Stimulated activated naive CD8-positive, alpha-beta T cell treated with anti-CD3 and anti-CD28 coated beads, Interleukin-15, Interleukin-2, amounts not matched to agents 100 U/mL and 50 U/mL, for 24 hours (primary cell): Measurements from ENCODE around the gene CAPNS1.
A peak's percentile ranks its signal among the peaks of the same experiment; 100 is the strongest.
"Not testable (repeated sequence)": the region's sequence is repeated elsewhere in the genome, so short reads cannot be mapped to it uniquely, and the experiment has no call there.

ENCODE experiments used
- ATAC-seq: fragments of 150-1000 bp; cut with Tn5 transposase; one replicate; pipeline ENCODE4 v1.10.0; 2021
- DNase-seq: peaks from one replicate; pipeline ENCODE4 v3.0.0; 2021

CAPNS1 gene

DNA sequence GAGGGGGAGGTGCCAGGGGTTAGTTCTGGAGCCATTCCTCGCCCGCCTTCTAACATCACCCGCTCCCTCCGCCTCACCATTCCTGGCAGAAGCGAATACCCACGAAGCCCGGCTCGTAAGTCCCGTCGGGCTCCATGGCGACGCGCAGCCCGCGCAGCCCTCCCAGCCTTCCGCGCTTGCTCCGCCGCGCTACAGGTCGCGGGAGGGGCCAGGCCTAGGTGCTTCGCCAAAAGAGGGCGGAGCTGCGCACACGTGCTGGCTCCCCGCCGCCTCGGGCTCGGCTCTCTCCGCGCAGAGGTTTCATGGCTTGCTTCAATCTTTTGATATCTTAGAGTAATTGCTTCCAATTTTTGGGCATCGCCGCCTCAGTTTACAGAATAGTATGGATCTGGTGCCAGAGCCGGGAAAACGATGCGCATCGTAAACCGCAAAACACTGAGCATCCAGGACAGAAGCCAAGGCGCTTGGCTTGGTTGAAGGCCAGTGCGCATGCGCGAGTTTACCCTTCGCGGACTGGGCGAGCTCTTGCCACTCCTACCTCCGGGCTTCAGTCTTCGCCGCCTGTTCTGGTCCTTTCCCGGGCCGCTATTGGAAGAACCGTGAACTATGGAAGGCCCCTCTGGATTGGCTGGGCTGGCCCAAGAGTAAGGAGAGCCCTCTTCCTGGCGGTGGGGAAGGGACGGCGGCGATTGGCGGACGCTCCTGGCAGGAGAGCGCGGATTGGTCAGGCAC, 25.0 kb upstream of the CAPNS1 start, which contains the start of gene POLR2I:
Gene POLR2I (minus strand): TSS at position 155 of the 732 bp plus-strand sequence. CDS start 19 bp downstream, at position 136.
- peak; percentile 95 for ATAC-seq
- DNase-seq: peak; percentile 99

DNA sequence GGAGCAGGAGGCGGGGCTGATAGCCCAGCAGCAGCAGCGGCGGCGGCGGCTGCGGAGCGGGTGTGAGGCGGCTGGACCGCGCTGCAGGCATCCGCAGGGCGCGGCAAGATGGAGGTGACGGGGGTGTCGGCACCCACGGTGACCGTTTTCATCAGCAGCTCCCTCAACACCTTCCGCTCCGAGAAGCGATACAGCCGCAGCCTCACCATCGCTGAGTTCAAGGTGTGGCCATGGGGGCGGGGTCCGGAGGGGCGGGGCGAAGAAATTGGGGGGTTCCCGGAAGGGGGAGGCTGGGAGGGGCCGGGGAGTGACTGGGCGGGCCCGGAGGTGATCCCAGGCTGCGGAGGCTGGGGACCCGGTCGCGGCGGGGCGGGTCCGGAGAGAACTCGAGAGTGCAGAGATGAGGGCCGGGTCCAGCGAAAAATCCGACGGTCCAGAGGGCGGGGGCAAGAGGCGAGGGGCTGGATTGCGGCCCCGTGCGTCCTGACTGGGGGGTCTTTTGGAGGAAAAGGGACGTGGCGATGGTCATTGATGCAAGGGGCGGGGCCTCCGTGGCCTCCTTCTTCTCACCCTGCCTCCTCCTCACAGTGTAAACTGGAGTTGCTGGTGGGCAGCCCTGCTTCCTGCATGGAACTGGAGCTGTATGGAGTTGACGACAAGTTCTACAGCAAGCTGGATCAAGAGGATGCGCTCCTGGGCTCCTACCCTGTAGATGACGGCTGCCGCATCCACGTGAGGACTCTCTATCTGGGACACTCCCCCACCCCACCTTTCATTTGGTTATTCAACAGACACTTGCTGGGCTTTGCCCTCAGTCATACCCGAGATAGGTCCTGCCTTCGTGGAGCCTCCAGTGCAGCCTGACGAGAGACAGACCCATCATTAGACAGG, 24.2 kb upstream of the CAPNS1 start, which contains the start of gene TBCB:
Gene TBCB (plus strand): TSS at position 16 of the 891 bp plus-strand sequence. CDS start 93 bp downstream, at position 109.
- peak; percentile 67 for ATAC-seq
- peak; percentile 91 for DNase-seq

DNA sequence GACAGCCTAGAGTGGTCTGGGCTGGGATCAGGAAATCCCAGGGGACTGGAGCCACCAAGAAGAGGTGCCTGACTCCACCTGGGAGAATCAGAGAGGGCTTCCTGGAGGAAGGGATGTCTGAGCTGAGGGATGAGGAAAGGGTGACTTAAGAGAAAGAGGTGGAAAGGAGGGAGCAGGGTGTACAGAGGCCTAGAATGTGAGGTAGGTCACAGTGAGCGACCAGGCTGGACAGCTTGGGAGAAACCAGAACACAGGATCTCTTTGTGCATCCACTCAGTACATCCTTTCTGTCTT, 23.6 kb upstream of the CAPNS1 start:
- no peak for ATAC-seq

DNA sequence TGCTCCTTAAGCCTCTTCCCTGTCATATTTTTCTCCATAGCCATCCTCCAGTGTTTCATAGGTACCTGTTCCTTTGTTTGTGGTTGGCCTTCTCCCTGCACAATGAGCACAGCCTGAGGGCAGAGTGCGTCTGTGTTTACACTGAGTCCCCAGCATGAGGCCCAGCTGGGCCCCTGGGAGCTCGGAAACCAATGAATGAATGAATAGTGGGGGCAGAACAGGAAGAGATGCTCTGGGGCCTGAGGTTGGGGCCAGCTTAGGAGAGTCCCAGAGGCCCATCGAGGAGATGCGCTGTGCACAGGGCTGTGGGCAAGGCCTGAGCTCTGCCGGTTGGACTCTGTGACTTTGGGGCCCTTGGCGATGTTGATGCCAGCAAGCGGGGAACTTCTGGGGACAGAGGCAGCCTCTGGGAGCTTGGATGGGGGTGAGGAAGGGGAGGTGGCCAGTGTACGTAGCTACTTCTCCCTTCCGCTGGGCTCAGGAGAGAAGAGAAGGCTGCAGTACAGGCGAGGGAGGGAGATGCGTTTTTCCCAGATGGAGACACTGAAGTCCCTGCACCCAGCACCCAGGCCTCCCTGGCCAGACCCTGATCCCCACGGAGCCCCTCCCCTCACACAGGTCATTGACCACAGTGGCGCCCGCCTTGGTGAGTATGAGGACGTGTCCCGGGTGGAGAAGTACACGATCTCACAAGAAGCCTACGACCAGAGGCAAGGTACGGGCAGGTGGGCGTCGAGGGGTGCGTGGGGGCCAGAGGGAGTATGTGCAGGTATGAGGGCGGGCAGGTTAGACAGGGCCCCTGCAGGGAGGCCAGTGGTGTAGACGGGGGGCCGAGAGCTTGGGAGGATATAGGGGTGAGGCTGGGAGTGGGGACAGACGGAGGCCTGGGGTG, 19.5 kb upstream of the CAPNS1 start:
- DNase-seq (no peak), ATAC-seq (no peak)

More for the DNA sequence above, 23.6 kb upstream of the CAPNS1 start:
- DNase-seq: no peak

DNA sequence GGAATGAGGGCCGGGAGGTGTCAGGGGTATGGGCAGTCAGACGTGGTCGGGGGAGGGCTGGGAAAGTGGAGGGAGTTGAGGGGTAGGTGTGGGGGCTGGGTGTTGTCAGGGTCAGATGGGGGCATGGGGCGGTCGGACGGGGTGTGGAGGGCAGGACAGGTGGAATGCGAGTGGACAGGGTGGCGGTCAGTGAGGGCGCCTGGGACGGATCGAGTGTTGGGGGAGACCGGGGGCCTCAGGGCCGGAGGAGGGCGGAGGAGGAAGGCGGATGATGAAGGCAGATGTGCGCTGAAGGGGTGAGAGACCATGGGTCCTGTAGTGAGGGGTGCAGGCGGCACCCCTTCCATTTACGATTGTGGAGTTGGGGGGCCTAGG, 18.9 kb upstream of the CAPNS1 start:
- ATAC-seq (no peak), DNase-seq (no peak)

DNA sequence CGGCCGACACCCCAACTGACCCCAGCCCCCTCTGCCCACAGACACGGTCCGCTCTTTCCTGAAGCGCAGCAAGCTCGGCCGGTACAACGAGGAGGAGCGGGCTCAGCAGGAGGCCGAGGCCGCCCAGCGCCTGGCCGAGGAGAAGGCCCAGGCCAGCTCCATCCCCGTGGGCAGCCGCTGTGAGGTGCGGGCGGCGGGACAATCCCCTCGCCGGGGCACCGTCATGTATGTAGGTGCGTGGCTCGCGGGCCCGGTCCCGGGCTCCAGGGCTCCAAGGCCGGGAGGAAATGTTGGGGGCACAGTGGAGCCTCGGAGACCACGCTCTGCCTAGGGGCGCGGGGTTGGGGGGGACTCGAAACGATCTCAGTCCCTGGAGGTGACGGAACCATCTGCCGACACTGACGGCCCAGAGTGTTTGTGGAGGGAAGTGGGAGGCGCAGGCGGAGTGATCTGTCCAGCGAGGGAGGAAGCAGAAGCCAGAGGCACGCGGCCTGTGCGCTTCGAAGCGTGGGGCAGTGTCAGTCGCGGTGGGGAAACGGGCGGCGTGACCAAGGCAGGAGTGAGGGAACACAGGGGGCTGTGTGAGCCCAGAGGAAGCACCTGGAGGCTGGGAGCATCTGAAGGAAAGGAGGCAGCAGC, 18.3 kb upstream of the CAPNS1 start:
- no peak for DNase-seq
- no peak for ATAC-seq

DNA sequence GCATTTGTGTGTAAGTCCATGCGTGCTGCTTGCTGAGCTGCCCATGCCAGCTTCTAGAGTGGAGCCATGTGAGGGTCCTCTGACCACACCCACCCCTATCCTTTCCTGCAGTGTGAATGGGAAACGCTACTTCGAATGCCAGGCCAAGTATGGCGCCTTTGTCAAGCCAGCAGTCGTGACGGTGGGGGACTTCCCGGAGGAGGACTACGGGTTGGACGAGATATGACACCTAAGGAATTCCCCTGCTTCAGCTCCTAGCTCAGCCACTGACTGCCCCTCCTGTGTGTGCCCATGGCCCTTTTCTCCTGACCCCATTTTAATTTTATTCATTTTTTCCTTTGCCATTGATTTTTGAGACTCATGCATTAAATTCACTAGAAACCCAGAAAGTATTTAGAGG, 14.3 kb upstream of the CAPNS1 start:
- DNase-seq: peak; percentile 29

DNA sequence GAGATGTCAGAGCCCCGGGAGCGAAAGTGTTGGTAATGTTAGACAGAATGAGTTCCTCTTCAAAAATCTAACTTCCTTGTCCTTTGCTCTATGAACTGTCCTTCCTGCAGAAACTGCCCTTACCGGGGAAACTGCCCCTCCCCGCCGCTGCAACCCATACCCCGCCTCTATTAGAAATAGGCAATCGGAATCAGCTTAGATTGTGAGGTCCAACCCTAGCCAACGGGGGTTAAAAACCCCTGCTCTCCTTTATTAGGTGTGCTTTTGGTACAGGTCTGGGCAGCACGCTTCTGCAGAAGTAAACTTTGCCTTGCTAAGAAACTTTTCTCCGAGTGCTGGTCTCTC, 11.5 kb upstream of the CAPNS1 start:
- DNase-seq (no peak), ATAC-seq (no peak)

More for the DNA sequence above, 14.3 kb upstream of the CAPNS1 start:
- ATAC-seq: no peak

DNA sequence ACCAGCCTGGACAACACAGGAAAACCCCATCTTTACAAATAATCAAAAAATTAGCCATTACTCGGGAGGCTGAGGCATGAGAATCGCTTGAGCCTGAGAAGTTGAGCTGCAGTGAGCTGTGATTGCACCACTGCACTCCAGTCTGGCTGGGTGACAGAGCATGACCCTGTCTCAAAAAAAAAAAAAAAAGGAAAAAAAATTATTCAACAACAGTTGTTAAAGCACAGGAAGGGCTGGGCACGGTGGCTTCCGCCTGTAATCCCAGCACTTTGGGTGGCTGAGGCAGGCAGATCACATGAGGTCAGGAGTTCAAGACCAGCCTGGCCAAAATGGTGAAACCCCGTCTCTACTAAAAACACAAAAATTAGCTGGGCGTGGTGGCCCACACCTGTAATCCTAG, 8.6 kb upstream of the CAPNS1 start:
- ATAC-seq, DNase-seq: not testable (repeated sequence)

DNA sequence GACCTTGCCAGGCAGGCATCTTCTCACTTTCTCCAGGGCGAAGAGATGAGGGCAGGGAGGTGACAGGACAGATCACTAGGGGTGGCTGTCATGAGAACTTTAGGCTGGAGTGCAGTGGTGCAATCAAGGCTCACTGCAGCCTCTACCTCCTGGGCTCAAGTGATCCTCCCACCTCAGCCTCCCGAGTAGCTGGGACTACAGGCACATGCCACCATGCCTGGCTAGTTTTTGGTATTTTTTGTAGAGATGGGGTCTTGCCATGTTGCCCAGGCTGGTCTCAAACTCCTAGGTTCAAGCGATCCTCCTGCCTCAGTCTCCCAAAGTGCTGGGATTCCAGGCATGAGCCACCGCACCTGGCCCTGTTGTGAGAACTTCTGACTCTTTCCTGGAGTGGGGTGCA, 5.0 kb upstream of the CAPNS1 start:
- ATAC-seq, DNase-seq: not testable (repeated sequence)

DNA sequence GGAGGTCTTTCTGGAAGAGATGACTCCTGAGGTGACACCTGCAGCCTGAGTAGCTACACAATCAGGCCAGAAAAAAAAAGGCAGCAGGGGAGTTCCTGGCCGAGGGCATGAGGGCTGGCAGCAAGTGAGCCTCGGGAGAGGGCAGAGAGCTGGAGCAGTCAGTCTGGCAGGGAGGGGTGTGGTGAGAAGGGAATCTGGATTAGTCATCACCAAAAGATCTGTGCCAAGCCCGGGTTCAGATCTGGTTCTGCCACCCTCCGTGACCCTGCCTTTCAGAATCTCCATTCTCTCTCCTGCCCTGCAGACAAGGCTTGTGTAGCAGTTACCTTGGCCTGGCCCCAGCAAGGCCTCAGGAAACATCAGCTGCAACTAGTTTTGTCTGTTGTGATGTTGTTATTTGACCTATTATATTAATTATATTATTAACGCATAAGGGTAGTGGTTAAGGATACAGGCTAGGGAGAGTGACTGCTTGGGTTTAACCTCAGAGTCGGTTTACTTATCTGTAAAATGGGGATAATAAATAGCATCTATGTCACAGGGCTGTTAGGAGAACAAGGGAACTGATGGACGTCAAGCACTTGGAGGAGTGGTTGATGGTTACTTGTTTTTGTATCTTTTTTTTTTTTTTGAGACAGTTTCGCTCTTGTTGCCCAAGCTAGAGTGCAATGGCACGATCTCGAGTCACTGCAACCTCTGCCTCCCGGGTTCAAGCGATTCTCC, 2.7 kb upstream of the CAPNS1 start:
- DNase-seq (no peak), ATAC-seq (no peak)

DNA sequence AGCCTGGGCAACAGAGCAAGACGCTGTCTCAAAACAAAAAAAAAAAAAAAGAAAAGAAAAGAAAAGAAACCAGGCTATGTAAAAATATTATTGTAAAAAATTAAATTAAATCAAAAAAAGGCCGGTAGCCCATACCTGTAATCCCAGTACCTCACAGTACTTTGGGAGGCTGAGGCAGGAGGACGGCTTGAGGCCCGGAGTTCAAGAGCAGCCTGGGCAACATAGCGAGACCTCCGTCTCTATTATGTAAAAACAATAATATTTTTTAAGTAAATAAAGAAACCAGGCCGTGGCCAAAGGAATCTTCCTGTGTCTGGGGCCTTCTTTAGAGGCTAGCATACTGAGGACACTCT, 770 bp upstream of the CAPNS1 start:
- no peak for ATAC-seq
- DNase-seq: no peak

DNA sequence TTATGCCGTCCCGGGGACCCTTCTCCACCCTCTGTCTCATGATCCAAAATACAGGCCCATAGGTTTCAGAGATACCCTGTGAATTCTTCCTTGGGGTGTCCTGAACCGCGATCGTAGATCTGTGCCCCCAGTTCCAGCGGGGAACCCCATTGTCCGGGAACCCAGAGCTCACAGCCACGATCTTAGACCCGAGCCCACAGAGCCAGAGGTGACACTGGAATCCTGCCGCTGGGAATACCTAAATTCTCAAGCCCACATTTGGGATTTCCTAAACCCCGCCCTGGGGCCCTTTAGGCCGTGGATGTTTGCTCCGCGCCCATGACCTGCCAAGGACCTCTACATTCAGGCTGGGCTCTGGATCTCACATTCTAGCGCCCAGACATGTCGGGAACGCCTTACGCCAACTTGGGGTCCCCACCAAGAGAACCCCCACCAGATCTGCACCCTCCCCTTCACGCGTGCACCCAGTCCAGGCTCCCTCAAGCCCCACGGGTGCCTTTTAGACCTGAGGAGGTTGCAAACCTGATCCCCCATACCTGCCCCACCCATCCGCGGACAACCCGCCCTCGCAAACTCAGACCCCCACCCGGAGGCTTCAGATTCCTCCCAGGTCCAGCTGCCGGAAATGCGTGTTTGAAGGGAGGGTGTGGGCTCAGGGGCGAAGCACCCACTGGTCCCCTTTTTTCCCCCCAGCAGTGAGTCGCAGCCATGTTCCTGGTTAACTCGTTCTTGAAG, 605 bp downstream of the CAPNS1 start:
- DNase-seq: peak; percentile 68
- peak; percentile 20 for ATAC-seq

DNA sequence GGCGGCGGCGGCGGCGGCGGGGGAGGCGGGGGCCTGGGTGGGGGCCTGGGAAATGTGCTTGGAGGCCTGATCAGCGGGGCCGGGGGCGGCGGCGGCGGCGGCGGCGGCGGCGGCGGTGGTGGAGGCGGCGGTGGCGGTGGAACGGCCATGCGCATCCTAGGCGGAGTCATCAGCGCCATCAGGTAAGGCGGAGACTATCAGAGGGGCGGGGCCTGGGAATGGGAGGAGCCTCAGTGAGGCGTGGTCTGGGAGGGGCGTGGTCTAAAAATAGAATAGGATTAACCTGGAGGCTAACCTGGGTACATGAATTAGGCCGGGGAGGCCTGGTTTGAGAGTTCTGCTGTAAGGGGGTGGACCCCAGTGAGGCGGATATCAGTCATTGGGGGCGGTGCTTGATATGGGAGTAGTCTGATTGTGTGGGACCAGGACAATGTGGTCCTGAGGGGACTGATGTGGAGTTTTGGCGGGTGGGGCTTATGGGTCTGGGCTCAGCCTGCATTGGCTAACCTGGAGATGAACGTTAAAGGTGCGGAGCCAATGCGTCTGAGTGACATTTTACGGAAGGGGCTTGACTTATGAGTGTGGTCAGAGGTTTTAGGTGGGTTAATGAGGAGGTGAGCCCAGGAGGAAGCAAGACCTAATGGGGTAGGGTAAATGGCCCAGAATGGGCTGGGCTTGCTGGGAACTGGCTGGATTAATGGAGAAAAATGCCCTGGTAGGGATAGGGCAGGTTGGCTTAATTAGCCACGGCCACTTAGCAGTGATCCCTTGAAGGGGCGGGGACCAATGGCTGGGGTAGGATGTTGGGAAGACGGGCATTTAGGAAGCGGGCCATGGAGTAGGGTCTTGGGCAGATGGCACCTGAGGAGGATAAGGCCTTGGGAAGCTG, 1.4 kb downstream of the CAPNS1 start:
- ATAC-seq: peak; percentile 70

DNA sequence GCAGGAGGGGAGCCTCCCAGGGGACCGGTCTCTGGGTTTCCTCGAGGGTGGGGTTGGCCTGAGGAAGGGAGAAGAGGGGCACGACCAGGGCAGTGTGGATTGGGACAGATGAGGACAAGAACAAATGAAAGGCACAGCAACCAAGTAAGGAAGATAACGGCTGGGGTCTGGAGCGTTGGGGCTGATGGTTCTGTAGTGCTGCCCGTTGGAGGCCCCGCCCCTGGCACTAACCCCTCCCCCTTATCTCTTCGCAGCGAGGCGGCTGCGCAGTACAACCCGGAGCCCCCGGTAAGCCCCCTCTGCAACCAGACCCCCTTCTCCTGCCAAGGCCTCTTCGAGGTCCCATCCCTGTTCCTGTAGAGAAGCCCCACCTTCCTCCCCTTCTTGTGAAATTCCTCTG, 2.2 kb downstream of the CAPNS1 start:
- ATAC-seq (no peak), DNase-seq (no peak)

More for the DNA sequence above, 1.4 kb downstream of the CAPNS1 start:
- peak; percentile 92 for DNase-seq

DNA sequence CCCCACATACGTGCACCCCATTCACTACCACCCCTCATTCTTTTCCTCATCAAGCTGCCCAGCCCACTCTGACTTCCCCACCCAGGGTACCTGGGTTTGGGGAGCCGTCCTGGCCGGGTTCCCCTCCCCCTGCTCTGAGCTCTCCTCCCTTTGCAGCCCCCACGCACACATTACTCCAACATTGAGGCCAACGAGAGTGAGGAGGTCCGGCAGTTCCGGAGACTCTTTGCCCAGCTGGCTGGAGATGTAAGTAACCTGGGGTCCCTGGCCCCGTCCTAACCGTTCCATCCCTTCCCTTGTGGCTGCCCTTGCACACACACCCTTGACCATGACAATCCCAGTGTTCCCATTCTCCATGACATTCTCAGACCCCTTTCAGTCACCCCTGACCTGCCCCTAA, 2.6 kb downstream of the CAPNS1 start:
- DNase-seq (no peak), ATAC-seq (no peak)

DNA sequence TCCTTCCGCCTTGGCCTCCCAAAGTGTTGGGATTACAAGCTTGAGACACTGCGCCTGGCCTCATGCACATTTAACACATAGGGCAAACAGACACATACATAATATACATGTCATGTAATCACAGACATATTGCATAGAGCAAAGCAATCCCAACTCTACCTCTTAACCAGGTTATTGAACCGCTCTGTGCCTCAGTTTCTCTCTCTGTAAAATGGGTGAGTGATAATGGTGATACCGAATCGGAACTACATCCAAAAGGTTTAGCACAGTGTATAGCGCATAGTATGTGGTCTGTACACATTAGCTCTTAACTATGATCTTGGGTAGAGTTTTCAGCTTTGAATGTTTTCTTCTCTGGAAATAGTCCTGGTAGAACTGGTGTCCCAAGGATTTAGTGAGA, 4.8 kb downstream of the CAPNS1 start:
- DNase-seq (no peak), ATAC-seq (no peak)

DNA sequence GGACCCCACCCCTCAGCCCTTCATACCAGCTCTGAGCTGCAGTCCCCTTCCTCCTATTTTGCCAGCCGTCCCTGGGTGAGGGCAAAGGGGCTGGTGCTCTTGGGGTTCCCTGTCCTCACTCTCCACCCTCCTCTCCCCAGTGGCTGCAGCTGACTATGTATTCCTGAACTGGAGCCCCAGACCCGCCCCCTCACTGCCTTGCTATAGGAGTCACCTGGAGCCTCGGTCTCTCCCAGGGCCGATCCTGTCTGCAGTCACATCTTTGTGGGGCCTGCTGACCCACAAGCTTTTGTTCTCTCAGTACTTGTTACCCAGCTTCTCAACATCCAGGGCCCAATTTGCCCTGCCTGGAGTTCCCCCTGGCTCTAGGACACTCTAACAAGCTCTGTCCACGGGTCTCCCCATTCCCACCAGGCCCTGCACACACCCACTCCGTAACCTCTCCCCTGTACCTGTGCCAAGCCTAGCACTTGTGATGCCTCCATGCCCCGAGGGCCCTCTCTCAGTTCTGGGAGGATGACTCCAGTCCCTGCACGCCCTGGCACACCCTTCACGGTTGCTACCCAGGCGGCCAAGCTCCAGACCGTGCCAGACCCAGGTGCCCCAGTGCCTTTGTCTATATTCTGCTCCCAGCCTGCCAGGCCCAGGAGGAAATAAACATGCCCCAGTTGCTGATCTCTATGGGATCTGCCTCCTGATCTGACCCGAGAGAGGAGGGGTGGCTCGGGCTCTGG, 10.0 kb downstream of the CAPNS1 start:
- ATAC-seq (no peak), DNase-seq (no peak)

DNA sequence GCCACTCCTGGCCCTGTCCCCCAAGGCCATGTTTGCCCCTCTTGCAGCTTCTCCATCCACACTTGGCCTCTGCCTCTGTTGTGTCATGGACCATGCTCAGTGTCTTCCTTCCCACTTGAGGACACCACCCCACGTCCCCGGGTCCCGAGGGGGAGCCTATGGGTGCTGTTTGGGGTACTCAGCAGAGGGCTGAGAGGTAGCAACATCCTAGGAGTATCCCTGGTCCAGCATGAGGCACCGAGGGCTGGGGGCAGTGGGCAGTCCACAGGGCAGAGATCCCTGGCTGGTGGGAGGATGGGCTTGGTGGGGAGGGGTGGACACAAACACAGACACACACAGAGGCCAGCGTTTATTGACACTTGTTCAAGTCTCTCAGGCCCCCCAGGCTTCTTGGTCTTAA, 10.7 kb downstream of the CAPNS1 start:
- DNase-seq (no peak), ATAC-seq (no peak)
